Esophagus squamous epithelium (tissue), 5 donors: ENCODE results near the gene ELK1. TPM values are rescaled to one million over a fixed set of nuclear protein-coding genes. Genes with fewer than 3 reads are reported as not detected.
A peak's percentile ranks its signal among the peaks of the same experiment; 100 is the strongest.

Experiments
- DNase-seq: peaks from one replicate; lab custom pipeline; 2025; lab: John Stamatoyannopoulos, UW
- H3K27ac ChIP-seq, 4 donors: fragments of 200-600 bp; sonication (generic); one replicate each; pipeline ENCODE4 v1.5.1; 2016 to 2019; ENCODE audit warnings: mild to moderate bottlenecking in 1 of 4
- H3K27me3 ChIP-seq, 4 donors: fragments of 200-600 bp; sonication (generic); 1 replicate in 3 of 4; 2 replicates in 1 of 4; pipeline versions ENCODE4 v1.5.1 to v1.6.0; 2017 to 2021; ENCODE audit warnings: antibody characterized with exemption in 1 of 4
- H3K36me3 ChIP-seq, 3 donors: fragments of 200-600 bp; sonication (generic); one replicate each; pipeline ENCODE4 v1.5.1; 2016 to 2019
- H3K4me1 ChIP-seq, 3 donors: fragments of 200-600 bp; sonication (generic); one replicate each; pipeline ENCODE4 v1.5.1; 2017 to 2019
- H3K4me3 ChIP-seq, 4 donors: fragments of 200-600 bp; sonication (generic); 1 replicate in 3 of 4; 2 replicates in 1 of 4; pipeline ENCODE4 v1.5.1; 2016 to 2019; ENCODE audit warnings: mild to moderate bottlenecking in 2 of 4, moderate library complexity in 1 of 4
- H3K9me3 ChIP-seq, 3 donors: fragments of 200-600 bp; sonication (generic); one replicate each; pipeline ENCODE4 v1.5.1; 2016 to 2019
- POLR2A ChIP-seq, 4 donors: fragments of 450-650 bp; IDR thresholded peaks; one replicate each; pipeline ENCODE4 v1.6.1; 2017; ENCODE audit warnings: antibody characterized with exemption in 4 of 4, mild to moderate bottlenecking in 4 of 4, moderate library complexity in 3 of 4
- WGBS, 2 donors: methylation state at CpG; one replicate each; pipeline ENCODE4 v1.1.5; 2018; 5-methylcytosine and 5-hydroxymethylcytosine counted together
- intact Hi-C: fragments of 100-400 bp; cut with DNase I; formaldehyde crosslinking; loops from one replicate; pipeline ENCODE4 v1.15.0; 2022
- total RNA-seq, 4 donors: library from RNA; depleted of rRNA; stranded (reverse); fragments of >200 nt; gene quantifications; one replicate each; pipeline ENCODE4 v1.1.0, GENCODE V29; 2016
- TF ChIP-seq, protein P1 (sequence below), 6 experiments: fragments of 450-650 bp in 4 of 6; fragments of 200-600 bp in 2 of 6; sonication (generic) in 2 of 6; IDR thresholded peaks; one replicate each; pipeline ENCODE4 v1.5.1; 2016 to 2019; ENCODE audit warnings: antibody characterized with exemption in 6 of 6, mild to moderate bottlenecking in 4 of 6, moderate library complexity in 4 of 6
- donor health status: DM: yes; HTN: yes; CAD: no.

Gene ELK1
- total RNA-seq, 4 donors from 2014 or later, result 11.4 to 22.6 (median 15.9) TPM

DNA sequence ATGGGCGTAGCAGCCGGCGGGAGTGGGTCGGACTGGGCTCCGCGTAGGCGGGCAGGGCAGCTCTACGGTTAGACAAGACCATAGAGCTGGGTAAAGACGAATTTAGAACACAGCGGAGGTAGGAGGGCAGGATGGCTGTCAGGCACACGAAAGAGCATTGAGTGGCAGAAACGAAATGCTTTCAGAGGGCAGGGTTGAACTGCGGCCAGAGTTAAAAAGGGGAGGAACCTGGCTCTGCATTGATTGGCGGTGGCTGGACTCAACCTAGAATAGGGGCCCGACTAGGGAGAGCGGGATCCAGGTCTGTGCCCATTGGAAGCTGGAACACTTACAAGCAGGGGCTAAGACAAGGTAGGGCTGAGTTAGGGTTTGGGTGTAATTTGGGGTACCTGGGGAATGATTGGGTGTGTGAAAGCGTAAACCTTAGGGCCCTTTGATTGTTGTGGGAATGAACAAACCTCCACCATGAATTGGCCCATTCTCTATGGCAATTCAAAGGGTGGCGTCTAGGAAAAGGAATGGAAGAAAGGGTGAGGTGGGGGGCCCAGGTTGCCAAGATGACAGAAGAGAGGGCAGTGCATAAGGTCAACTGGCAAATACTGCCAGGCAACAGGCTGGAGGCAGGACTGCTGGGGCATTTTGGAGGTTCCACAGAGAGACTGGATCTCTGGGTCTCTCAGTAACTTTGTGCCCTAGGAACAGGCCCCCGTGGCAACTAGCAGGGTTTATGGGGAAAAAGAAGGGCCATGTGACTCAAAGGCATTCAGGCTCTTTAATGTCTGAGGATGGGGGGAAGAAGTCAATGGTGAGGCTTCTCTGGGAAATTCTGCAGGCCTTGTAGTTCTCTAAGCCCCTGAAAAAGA lies 911 bp upstream of the ELK1 start:
- intact Hi-C loops, result no loop called here
- Histone ChIP-seq H3K27ac (peak overlapping the region; percentile 77 to 93 (median 90)), H3K27me3 (no peaks in the 10 kb centered on the region), H3K36me3 (peaks cover 0 to 26% (median 4%) of the 10 kb centered on the region in 3 donors), H3K4me3 (peak overlapping the region; percentile 70 to 81 (median 76)), H3K4me1 (peaks cover 0 to 26% (median 12%) of the 10 kb centered on the region in 3 donors), H3K9me3 (no peaks in the 10 kb centered on the region)
- no peak for DNase-seq
- 17 to 40% methylated on average over 8 to 14 of the region's 19 CpGs for WGBS, 2 donors
- TF ChIP-seq, protein P1, sequence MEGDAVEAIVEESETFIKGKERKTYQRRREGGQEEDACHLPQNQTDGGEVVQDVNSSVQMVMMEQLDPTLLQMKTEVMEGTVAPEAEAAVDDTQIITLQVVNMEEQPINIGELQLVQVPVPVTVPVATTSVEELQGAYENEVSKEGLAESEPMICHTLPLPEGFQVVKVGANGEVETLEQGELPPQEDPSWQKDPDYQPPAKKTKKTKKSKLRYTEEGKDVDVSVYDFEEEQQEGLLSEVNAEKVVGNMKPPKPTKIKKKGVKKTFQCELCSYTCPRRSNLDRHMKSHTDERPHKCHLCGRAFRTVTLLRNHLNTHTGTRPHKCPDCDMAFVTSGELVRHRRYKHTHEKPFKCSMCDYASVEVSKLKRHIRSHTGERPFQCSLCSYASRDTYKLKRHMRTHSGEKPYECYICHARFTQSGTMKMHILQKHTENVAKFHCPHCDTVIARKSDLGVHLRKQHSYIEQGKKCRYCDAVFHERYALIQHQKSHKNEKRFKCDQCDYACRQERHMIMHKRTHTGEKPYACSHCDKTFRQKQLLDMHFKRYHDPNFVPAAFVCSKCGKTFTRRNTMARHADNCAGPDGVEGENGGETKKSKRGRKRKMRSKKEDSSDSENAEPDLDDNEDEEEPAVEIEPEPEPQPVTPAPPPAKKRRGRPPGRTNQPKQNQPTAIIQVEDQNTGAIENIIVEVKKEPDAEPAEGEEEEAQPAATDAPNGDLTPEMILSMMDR (IDR thresholded peaks at IDR 0.05), result no peak
- TF ChIP-seq POLR2A (IDR thresholded peaks at IDR 0.05), result no peak

DNA sequence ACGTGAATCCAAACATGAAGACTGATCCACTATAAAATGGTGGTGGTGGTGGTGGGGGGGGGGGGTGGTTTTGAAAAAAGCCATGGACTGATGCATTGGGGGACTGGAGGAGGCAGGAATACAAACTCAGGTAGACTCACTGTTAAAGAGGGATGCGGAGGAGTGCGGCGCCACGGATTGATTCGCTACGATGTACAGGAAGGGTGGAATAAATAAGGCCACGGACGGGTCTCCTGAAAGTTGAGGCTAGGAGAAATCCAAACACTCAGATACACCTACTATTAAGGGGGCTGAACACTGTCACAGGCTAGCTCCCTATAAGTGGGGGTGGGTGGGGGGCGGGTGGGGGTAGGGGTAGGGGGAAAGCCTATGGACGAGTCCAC lies 591 bp downstream of the ELK1 start:
- Histone ChIP-seq H3K9me3 (no peaks in the 10 kb centered on the region), H3K36me3 (peaks cover 0 to 11% (median 0%) of the 10 kb centered on the region in 3 donors), H3K27me3 (no peaks in the 10 kb centered on the region), H3K4me3 (peak overlapping the region; percentile 70 to 81 (median 76)), H3K27ac (peak overlapping the region; percentile 87 to 93 (median 92)), H3K4me1 (peaks cover 0 to 26% (median 12%) of the 10 kb centered on the region in 3 donors)
- no peak for TF ChIP-seq POLR2A (IDR thresholded peaks at IDR 0.05)
- TF ChIP-seq, protein P1 (IDR thresholded peaks at IDR 0.05), result no peak
- intact Hi-C loops, result no loop called here
- no peak for DNase-seq
- WGBS, 2 donors, result 0 to 44% methylated on average over 8 to 10 of the region's 11 CpGs

DNA sequence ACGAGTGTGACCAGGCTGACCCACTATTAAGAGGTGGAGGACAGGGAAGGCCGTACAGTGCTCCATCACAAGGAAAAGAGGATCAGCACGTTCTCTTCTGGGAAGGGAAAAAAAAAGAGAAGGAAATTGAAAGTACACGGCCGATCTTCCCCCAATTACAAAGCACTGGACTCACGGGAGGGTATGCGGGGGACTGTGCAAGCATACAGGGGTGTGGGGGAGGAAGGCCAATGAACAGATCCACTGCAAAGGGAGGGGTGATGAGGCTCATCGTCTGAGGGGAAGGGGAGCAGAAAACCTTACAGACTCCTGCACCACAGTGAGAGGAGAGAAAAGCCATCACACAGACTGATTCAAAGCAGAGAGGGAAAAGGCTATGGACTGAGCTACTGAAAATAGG lies 1.1 kb downstream of the ELK1 start:
- Histone ChIP-seq H3K9me3 (no peaks in the 10 kb centered on the region), H3K27ac (peak overlapping the region in 2 of 4 donors; percentile 87 to 93), H3K4me3 (peak overlapping the region; percentile 70 to 81 (median 76)), H3K36me3 (peaks cover 0 to 7% (median 0%) of the 10 kb centered on the region in 3 donors), H3K27me3 (no peaks in the 10 kb centered on the region), H3K4me1 (peaks cover 0 to 26% (median 12%) of the 10 kb centered on the region in 3 donors)
- TF ChIP-seq, protein P1 (IDR thresholded peaks at IDR 0.05), result no peak
- TF ChIP-seq POLR2A (IDR thresholded peaks at IDR 0.05), result no peak
- WGBS, 2 donors, result 9 to 32% methylated on average over 7 to 8 of the region's 8 CpGs
- no peak for DNase-seq
- intact Hi-C loops, result no loop called here

DNA sequence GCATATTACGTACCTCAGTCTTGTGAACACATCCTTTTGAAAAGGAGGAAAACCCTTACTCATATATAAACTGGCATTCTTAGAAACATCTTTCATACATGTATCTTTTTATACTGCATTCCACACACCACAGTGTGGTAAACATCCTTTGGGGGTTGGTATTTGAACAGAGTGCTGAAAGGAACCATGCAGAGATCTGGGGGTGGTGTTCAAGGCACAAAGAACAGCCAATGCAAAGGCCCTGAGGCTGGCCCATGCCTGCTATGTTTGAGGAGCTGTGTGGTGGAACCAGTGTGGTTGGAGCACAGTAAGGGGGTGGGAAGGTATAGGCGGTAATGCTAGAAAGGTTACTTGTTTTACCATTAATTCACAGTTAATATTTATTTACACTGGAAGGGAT lies 2.0 kb downstream of the ELK1 start:
- intact Hi-C loops, result no loop called here
- H3K4me3 ChIP-seq, result no peak overlapping the region
- TF ChIP-seq POLR2A (IDR thresholded peaks at IDR 0.05), result no peak
- TF ChIP-seq, protein P1 (IDR thresholded peaks at IDR 0.05), result no peak
- no peak for DNase-seq
- no peaks in the 10 kb centered on the region for H3K9me3 ChIP-seq
- H3K4me1 ChIP-seq, result peaks cover 0 to 31% (median 12%) of the 10 kb centered on the region in 3 donors
- H3K27ac ChIP-seq, result no peak overlapping the region
- H3K36me3 ChIP-seq, result no peaks in the 10 kb centered on the region
- WGBS, 2 donors, result 69 to 70% methylated on average over 2 of the region's 2 CpGs
- no peaks in the 10 kb centered on the region for H3K27me3 ChIP-seq

DNA sequence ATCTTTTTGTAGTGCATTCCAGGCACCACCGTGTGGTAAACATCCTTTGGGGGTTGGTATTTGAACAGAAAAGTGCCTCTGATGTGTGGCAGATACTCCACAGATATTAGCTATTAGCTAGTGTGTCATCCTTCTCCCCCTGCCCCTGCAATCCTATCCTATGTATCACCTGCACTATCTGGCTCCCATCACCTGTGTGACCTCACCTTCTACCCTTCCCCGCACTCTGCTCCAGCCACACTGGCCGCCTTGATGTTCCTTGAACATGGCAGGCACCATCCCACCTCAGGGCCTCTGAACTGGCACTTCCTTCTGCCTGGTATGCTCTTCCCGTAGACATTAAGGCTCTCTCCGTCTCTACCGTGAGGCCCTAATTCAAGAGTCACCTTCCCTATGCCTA lies 3.7 kb downstream of the ELK1 start:
- Histone ChIP-seq H3K4me3 (no peak overlapping the region), H3K4me1 (peaks cover 0 to 30% (median 12%) of the 10 kb centered on the region in 3 donors), H3K27ac (no peak overlapping the region), H3K36me3 (no peaks in the 10 kb centered on the region), H3K27me3 (no peaks in the 10 kb centered on the region), H3K9me3 (no peaks in the 10 kb centered on the region)
- intact Hi-C loops, result no loop called here
- no peak for DNase-seq
- TF ChIP-seq POLR2A (IDR thresholded peaks at IDR 0.05), result no peak
- TF ChIP-seq, protein P1 (IDR thresholded peaks at IDR 0.05), result no peak
- 76 to 78% methylated on average over 6 of the region's 6 CpGs for WGBS, 2 donors
